GOT3 (cell line): ENCODE measurements around the gene KRT72.
"Not testable (repeated sequence)": the region's sequence is repeated elsewhere in the genome, so short reads cannot be mapped to it uniquely, and the experiment has no call there.

Experiments
- DNase-seq: peaks from one replicate; lab custom pipeline; 2025; ENCODE audit warnings: mixed read lengths; lab: John Stamatoyannopoulos, UW

KRT72 gene

GRCh38 chr12:52606581-52607218 is 5.4 kb upstream of the KRT72 start:
- no peak for DNase-seq

- no peak for DNase-seq
Measured at GRCh38 chr12:52606096-52606495, 4.8 kb upstream of the KRT72 start.

- DNase-seq: no peak
Measured at GRCh38 chr12:52605542-52605941, 4.3 kb upstream of the KRT72 start.

DNA sequence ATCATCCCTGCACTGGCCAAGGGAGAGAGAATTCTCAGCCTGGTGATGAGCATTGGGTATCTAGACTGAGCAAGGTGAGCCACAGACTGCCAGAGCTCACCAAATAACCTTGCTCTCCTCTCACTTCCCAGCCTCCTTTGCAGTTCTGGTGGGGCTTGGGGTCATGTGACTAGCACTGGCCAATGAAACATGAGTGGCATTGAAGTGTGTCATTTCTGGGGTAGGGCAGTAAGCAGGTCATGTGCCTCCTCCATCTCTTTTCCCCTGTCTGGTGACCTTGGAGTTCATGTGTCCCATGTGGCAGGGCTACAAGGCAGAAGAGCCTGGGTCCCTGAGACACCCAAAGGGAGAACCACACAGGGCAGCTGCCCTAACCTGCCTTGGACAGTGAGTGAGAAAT is 3.6 kb upstream of the KRT72 start:
- DNase-seq: no peak

DNA sequence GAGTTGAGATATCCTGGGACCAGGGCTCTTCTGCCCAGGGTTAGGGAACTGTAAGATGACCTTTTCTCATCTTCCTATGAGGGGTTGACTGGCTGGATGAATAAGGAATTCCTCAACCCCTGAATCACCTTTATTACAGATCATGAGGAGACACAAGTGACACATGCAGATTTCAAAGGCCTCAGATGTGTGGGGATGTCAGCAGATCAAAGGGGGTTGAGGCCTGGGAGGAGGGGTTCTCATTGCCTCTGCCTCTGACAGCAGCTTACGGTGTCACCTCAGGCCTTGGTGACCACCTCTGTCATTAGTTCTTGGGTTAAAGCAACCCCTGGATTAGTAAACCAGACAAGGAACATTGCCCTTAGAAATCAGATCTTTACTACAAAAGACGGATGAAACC is 2.1 kb upstream of the KRT72 start:
- DNase-seq: no peak

- DNase-seq: no peak
Measured at GRCh38 chr12:52602552-52602951, 1.3 kb upstream of the KRT72 start.

GRCh38 chr12:52601671-52602070 is 408 bp upstream of the KRT72 start:
- no peak for DNase-seq

DNA sequence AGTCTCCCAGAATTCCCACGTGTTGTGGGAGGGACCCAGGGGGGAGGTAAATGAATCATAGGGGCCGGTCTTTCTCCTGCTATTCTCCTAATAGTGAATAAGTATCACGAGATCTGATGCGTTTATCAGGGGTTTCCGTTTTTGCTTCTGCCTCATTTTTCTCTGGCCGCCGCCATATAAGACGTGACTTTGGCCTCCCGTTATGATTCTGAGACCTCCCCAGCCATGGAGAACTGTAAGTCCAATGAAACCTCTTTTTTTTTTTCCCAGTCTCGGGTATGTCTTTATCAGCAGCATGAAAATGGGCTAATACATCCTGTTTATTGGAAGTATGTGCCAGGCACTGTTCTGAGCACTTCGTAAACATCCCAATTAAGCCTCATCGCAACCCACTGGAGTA is 788 bp downstream of the KRT72 start:
- DNase-seq: no peak

- DNase-seq: no peak
Measured at GRCh38 chr12:52600071-52600470, 1.2 kb downstream of the KRT72 start.

- no peak for DNase-seq
Measured at GRCh38 chr12:52598966-52599365, 2.3 kb downstream of the KRT72 start.

DNA sequence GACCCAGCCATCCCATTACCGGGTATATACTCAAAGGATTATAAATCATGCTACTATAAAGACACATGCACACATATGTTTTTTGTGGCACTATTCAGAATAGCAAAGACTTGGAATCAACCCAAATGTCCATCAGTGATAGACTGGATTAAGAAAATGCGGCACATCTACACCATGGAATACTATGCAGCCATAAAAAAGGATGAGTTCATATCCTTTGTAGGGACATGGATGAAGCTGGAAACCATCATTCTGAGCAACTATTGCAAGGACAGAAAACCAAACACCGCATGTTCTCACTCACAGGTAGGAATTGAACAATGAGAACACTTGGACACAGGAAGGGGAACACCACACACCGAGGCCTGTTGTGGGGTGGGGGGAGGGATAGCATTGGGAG is 7.0 kb downstream of the KRT72 start:
- not testable (repeated sequence) for DNase-seq

DNA sequence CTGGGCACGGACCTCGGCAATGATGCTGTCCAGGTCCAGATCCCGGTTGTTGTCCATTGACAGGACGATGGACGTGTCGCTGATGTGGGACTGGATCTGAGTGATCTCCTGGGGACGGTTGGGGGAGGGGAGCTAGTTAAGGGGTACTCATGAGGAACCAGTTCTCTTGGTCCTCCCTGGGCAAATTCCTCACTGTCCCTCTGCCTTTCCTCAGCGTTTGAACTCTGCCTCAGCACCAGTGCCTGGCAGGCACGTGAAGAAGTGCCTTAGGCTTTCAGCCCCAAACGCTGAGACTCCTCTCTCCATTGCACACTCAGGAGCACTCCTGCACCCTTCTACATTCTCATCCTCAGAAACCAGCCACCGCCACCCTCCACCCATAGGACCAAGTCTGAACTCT is 9.7 kb downstream of the KRT72 start:
- DNase-seq: no peak

DNA sequence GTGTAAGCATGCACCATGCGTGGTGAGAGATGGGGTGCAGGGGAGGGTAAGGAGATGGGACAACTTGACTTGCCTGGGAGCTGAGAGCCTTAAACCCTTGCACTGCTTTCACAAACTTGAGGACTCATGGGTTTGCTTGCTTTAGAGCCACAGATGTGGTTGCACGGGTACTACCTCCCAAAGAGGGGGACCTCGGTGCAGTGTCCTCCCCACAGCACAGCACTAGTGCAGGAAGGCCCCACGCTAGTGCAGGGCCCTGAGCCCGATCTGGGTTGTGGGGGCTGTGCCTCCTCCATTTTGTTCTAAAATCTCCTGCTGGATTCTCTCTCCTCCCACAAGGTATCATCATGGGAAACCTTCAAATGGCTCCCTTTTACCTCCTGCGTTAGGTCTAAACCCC is 11.2 kb downstream of the KRT72 start:
- no peak for DNase-seq

GRCh38 chr12:52587563-52587962 is 13.7 kb downstream of the KRT72 start:
- no peak for DNase-seq

- DNase-seq: no peak
Measured at GRCh38 chr12:52585946-52586345, 15.3 kb downstream of the KRT72 start.

DNA sequence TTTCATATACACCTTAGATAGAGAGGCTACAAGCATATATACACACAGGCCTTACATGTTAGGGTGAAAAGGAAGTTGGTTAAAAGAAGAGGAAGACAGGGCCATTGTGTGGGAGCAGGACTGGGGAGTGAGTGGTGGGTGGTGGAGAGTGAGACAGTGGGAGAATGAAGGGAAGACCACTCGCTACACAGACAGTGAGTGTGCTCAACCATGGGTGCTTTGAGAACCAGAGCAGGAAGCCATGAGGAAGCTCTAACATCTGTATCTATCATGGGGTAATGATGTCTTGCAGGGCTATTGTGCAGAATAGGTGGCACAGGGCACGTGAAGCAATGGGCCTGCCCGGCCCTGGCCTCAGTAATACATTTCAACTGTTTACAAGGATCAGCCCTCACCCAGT is 16.2 kb downstream of the KRT72 start:
- DNase-seq: no peak

DNA sequence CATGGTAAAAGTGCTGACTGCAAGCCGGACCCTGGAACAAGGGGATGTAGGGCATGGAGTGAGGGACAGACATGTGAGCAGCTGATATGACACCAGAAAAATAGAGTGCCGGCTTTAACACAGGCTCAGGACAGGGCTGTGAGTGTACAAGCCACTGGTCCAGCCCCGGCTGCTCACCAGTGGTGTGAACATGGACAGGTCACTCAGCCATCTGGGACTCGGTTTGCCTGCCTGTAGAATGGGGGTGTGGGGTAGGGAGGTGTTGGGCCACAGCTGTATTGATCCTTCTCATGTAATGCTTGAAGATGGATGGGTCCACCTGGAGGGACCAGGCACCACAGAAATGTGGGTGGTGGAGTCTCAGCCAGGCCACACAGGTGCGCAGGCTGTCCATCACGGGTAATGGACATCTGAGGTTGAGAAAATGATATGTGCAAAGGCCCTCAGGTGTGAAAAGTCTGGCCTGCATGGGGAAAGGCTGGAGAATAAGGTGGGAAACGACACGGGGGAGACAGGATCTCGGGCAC is 17.0 kb downstream of the KRT72 start:
- DNase-seq: no peak

- no peak for DNase-seq
Measured at GRCh38 chr12:52582971-52583456, 18.2 kb downstream of the KRT72 start.

- no peak for DNase-seq
Measured at GRCh38 chr12:52582486-52582885, 18.8 kb downstream of the KRT72 start.

DNA sequence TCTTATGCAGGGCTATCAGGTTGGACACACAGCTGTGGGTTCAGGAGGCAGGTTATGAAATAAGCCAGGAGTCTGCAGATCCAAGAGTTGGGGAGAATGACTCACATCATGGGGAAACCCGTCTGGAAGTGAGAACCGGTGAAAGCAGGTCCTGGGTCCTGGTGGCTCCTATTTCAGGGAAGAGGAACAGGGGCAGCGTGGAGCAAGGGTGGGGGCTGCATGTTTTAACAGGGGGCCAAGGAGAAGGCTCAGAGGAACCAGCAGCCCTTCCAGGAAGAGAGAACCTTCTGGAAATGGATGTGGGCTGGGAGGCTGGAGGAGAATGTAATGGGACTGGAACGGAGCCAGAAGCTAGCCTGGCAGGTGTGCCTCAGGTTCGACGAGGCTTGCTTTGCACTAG is 19.8 kb downstream of the KRT72 start:
- no peak for DNase-seq

GRCh38 chr12:52581066-52581465 is 20.2 kb downstream of the KRT72 start:
- no peak for DNase-seq

- no peak for DNase-seq
Measured at GRCh38 chr12:52580496-52580895, 20.8 kb downstream of the KRT72 start.

- no peak for DNase-seq
Measured at GRCh38 chr12:52579468-52580465, 21.5 kb downstream of the KRT72 start.
